Fibroblast of lung (primary cell): ENCODE measurements around the gene ZP3. TPM values are rescaled to one million over a fixed set of nuclear protein-coding genes. Genes with fewer than 3 reads are reported as not detected.
"Not testable (repeated sequence)": the region's sequence is repeated elsewhere in the genome, so short reads cannot be mapped to it uniquely, and the experiment has no call there.

Experiments used
- DNase-seq, 2 donors: peaks; one replicate each; pipeline versions ENCODE4 v3.0.0 to v3.0.0-alpha.2; 2010; ENCODE audit warnings: low read depth in 2 of 2
- H2AFZ ChIP-seq: 2 replicates; pipeline ENCODE4 v1.5.1; 2012; ENCODE audit warnings: low read length, control low read depth, inconsistent platforms
- H3K27ac ChIP-seq: 2 replicates; pipeline ENCODE4 v1.5.1; 2011; ENCODE audit warnings: low read length, control low read depth; ENCODE audit not compliant: insufficient read depth
- H3K27me3 ChIP-seq: 2 replicates; pipeline ENCODE4 v1.5.1; 2011; ENCODE audit warnings: mild to moderate bottlenecking, low read length; ENCODE audit not compliant: control insufficient read depth, insufficient read depth
- H3K36me3 ChIP-seq: 2 replicates; pipeline ENCODE4 v1.5.1; 2011; ENCODE audit warnings: low read length; ENCODE audit not compliant: control insufficient read depth, insufficient read depth
- H3K4me1 ChIP-seq: 2 replicates; pipeline ENCODE4 v1.5.1; 2011; ENCODE audit warnings: low read length; ENCODE audit not compliant: control insufficient read depth, insufficient read depth; ENCODE audit errors: extremely low read depth
- H3K4me2 ChIP-seq: 2 replicates; pipeline ENCODE4 v1.5.1; 2011; ENCODE audit warnings: low read length, control low read depth; ENCODE audit not compliant: insufficient read depth; ENCODE audit errors: extremely low read depth
- H3K4me3 ChIP-seq, 4 experiments: fragments of 200-600 bp in 1 of 4; sonication (generic) in 1 of 4; replicated peaks in 1 of 4; 2 replicates each; pipeline ENCODE4 v1.5.1; 2011 to 2016; ENCODE audit warnings: low read length in 4 of 4, low read depth in 3 of 4, mild to moderate bottlenecking in 3 of 4, control low read depth in 2 of 4, inconsistent platforms in 1 of 4, mixed read lengths in 1 of 4; ENCODE audit not compliant: insufficient read depth in 1 of 4; ENCODE audit errors: control extremely low read depth in 1 of 4
- H3K79me2 ChIP-seq: 2 replicates; pipeline ENCODE4 v1.5.1; 2012; ENCODE audit warnings: mild to moderate bottlenecking, low read length, inconsistent platforms; ENCODE audit not compliant: control insufficient read depth, insufficient read depth
- H3K9ac ChIP-seq: 2 replicates; pipeline ENCODE4 v1.5.1; 2011; ENCODE audit warnings: mild to moderate bottlenecking, low read length, control low read depth; ENCODE audit not compliant: insufficient read depth
- H3K9me3 ChIP-seq: 2 replicates; pipeline ENCODE4 v1.5.1; 2012; ENCODE audit warnings: low read depth, low read length; ENCODE audit not compliant: control insufficient read depth, insufficient read depth
- H4K20me1 ChIP-seq: 2 replicates; pipeline ENCODE4 v1.5.1; 2011; ENCODE audit warnings: low read length; ENCODE audit not compliant: control insufficient read depth, insufficient read depth; ENCODE audit errors: extremely low read depth
- EZH2 ChIP-seq: IDR thresholded peaks from 2 replicates; pipeline ENCODE4 v1.5.1; 2012; ENCODE audit warnings: low read length, control low read depth, mild to moderate bottlenecking; ENCODE audit errors: missing control alignments
- polyA plus RNA-seq, 2 donors: library from polyadenylated mRNA; depleted of rRNA in 1 of 2; stranded (reverse) in 1 of 2; unstranded in 1 of 2; fragments of >200 nt; gene quantifications; 2 replicates each; pipeline ENCODE4 v1.2.1, GENCODE V29; 2011 to 2012; ENCODE audit warnings: missing spikeins in 1 of 2
- total RNA-seq: library from RNA; depleted of rRNA; stranded (reverse); fragments of >200 nt; gene quantifications from 2 replicates; pipeline ENCODE4 v1.2.1, GENCODE V29; 2014
- TF ChIP-seq, protein P1 (sequence below), 2 donors: IDR thresholded peaks in 1 of 2; conservative IDR thresholded peaks in 1 of 2; 1 replicate in 1 of 2; 2 replicates in 1 of 2; pipeline ENCODE4 v1.5.1; 2011 to 2012; ENCODE audit warnings: low read length in 2 of 2, control low read depth in 1 of 2, inconsistent platforms in 1 of 2, low read depth in 1 of 2, mild to moderate bottlenecking in 1 of 2

The ZP3 gene
- total and polyA plus RNA-seq, 2 donors (not counting 1 experiment from before 2014, with no cell fraction given) = 1.4 to 2.6 TPM

DNA sequence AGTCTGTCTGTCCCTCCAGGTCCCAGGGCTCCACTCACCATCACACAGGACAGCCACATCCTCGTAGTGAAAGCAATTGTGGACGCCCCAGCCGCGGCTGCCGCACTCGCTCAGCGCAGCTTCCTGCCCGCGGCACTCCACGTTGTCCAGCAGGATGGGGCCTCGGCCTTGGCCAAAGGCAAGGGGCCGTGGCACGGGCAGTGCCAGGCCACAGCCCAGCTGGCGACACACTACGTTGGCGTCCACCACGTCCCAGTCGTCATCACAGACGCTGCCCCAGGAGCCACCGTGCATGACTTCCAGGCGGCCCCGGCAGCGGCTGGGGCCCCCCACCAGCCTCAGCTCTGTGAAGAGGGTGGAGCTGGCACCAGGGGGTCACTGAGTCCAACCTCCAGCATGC is 24.5 kb upstream of the ZP3 start:
- no peak overlapping the region for H3K4me2 ChIP-seq
- H3K79me2 ChIP-seq = no peaks in the 10 kb centered on the region
- H4K20me1 ChIP-seq = no peaks in the 10 kb centered on the region
- no peak for DNase-seq
- no peak overlapping the region for H3K4me3 ChIP-seq
- no peaks in the 10 kb centered on the region for H3K27me3 ChIP-seq
- H3K9me3 ChIP-seq = no peaks in the 10 kb centered on the region
- no peak for TF ChIP-seq EZH2
- TF ChIP-seq, protein P1, sequence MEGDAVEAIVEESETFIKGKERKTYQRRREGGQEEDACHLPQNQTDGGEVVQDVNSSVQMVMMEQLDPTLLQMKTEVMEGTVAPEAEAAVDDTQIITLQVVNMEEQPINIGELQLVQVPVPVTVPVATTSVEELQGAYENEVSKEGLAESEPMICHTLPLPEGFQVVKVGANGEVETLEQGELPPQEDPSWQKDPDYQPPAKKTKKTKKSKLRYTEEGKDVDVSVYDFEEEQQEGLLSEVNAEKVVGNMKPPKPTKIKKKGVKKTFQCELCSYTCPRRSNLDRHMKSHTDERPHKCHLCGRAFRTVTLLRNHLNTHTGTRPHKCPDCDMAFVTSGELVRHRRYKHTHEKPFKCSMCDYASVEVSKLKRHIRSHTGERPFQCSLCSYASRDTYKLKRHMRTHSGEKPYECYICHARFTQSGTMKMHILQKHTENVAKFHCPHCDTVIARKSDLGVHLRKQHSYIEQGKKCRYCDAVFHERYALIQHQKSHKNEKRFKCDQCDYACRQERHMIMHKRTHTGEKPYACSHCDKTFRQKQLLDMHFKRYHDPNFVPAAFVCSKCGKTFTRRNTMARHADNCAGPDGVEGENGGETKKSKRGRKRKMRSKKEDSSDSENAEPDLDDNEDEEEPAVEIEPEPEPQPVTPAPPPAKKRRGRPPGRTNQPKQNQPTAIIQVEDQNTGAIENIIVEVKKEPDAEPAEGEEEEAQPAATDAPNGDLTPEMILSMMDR (conservative IDR thresholded peaks at IDR 0.05 in 1 of 2, IDR thresholded peaks at IDR 0.05 in 1 of 2; ENCODE audit: low read depth in 1 of 2, low read length in 2 of 2) = no peak
- H3K27ac ChIP-seq = no peak overlapping the region
- no peaks in the 10 kb centered on the region for H3K36me3 ChIP-seq
- no peak overlapping the region for H2AFZ ChIP-seq
- no peaks in the 10 kb centered on the region for H3K4me1 ChIP-seq
- no peak overlapping the region for H3K9ac ChIP-seq

DNA sequence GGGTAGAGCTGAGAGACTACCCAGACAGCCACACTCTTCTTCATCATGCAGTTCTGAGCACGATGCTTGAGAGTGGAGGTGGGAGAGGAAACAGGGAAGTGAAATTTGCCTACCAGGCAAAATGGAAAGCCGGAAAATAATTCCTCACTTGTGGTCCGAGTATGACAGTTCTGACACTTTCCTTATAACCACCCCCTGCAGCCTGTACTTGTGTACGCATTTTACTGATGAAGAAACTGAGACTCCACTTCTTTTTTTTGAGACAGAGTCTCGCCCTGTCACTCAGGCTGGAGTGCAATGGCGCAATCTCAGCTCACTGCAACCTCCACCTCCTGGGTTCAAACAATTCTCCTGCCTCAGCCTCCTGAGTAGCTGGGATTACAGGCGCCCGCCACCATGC is 21.7 kb upstream of the ZP3 start:
- H3K27me3 ChIP-seq, H3K9me3 ChIP-seq, H3K27ac ChIP-seq, H3K36me3 ChIP-seq, H3K4me3 ChIP-seq, H3K4me1 ChIP-seq, DNase-seq, H4K20me1 ChIP-seq, H3K79me2 ChIP-seq, H3K4me2 ChIP-seq, H3K9ac ChIP-seq, H2AFZ ChIP-seq: not testable (repeated sequence)

DNA sequence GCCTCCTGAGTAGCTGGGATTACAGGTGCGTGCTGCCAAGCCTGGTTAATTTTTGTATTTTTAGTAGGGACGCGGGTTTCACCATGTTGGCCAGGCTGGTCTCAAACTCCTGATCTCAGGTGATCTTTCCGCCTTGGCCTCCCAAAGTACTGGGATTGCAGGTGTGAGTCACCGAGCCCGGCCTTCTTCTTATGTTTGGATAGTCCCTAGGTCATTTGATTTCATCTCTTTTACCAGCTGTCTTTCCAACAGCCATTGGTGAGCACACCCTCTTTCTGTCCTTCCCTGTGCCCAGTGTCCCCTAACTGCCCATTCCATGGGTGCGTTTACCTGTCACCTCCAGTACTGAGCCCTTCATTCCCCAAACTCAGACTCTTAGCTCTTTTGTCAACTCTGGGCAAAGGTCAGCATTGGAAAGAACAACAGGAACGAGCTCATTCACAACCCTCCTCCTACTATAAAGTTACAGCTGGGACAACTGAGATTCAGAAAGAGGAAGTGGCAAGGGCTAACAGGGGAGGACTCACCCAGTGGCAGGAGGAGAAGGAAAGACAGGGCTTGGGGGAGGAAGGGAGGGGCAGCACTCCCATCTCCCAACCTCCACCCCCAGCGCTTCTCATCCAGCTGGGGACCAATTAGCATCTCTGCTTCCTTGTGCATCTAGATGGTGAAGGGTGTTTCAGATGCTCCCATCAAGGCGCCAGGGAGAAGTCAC is 20.8 kb upstream of the ZP3 start:
- H3K4me3 ChIP-seq = no peak overlapping the region
- H3K27me3 ChIP-seq = no peaks in the 10 kb centered on the region
- H3K4me1 ChIP-seq = no peaks in the 10 kb centered on the region
- H3K79me2 ChIP-seq = no peaks in the 10 kb centered on the region
- H3K27ac ChIP-seq = no peak overlapping the region
- no peaks in the 10 kb centered on the region for H4K20me1 ChIP-seq
- H3K9ac ChIP-seq = no peak overlapping the region
- TF ChIP-seq, protein P1 (conservative IDR thresholded peaks at IDR 0.05 in 1 of 2, IDR thresholded peaks at IDR 0.05 in 1 of 2; ENCODE audit: low read depth in 1 of 2, low read length in 2 of 2) = no peak
- no peak for TF ChIP-seq EZH2
- no peak for DNase-seq
- H3K9me3 ChIP-seq = no peaks in the 10 kb centered on the region
- no peaks in the 10 kb centered on the region for H3K36me3 ChIP-seq
- no peak overlapping the region for H3K4me2 ChIP-seq
- no peak overlapping the region for H2AFZ ChIP-seq
